Breast epithelium (tissue), 4 donors: Measurements from ENCODE around the gene PDLIM5. TPM values are rescaled to one million over a fixed set of nuclear protein-coding genes. Genes with fewer than 3 reads are reported as not detected.

ENCODE experiments used
- DNase-seq, 2 donors: peaks; one replicate each; pipeline ENCODE4 v3.0.0-alpha.2; 2019; ENCODE audit warnings: low spot score in 2 of 2
- H3K27ac ChIP-seq, 2 donors: fragments of 200-600 bp; sonication (generic) in 1 of 2; one replicate each; pipeline ENCODE4 v1.5.1; 2016 to 2019; ENCODE audit warnings: mild to moderate bottlenecking in 1 of 2
- H3K27me3 ChIP-seq, 2 donors: fragments of 200-600 bp; sonication (generic) in 1 of 2; one replicate each; pipeline versions ENCODE4 v1.5.1 to v1.6.0; 2017 to 2019; ENCODE audit warnings: control low read depth in 1 of 2, mild to moderate bottlenecking in 1 of 2
- H3K36me3 ChIP-seq: fragments of 200-600 bp; one replicate; pipeline ENCODE4 v1.5.1; 2019
- H3K4me1 ChIP-seq, 2 donors: fragments of 200-600 bp; sonication (generic); one replicate each; pipeline ENCODE4 v1.5.1; 2016 to 2019; ENCODE audit warnings: control low read depth in 1 of 2
- H3K4me3 ChIP-seq, 3 donors: fragments of 200-600 bp; sonication (generic); 1 replicate in 2 of 3; 2 replicates in 1 of 3; pipeline ENCODE4 v1.5.1; 2016 to 2019; ENCODE audit warnings: mild to moderate bottlenecking in 3 of 3, moderate library complexity in 2 of 3
- H3K9me3 ChIP-seq, 2 donors: fragments of 200-600 bp; sonication (generic) in 1 of 2; one replicate each; pipeline ENCODE4 v1.5.1; 2016 to 2019; ENCODE audit warnings: control low read depth in 1 of 2
- CTCF ChIP-seq, 3 donors: fragments of 450-650 bp; IDR thresholded peaks; one replicate each; pipeline ENCODE4 v1.5.1; 2016 to 2017; ENCODE audit warnings: antibody characterized with exemption in 3 of 3, mild to moderate bottlenecking in 3 of 3, moderate library complexity in 3 of 3
- POLR2A ChIP-seq: fragments of 450-650 bp; IDR thresholded peaks from one replicate; pipeline ENCODE4 v1.6.1; 2016; ENCODE audit warnings: antibody characterized with exemption, mild to moderate bottlenecking, moderate library complexity
- POLR2AphosphoS5 ChIP-seq, 3 donors: sonication (generic); formaldehyde crosslinking; IDR thresholded peaks; one replicate each; pipeline ENCODE4 v1.6.1; 2017; ENCODE audit warnings: antibody characterized with exemption in 3 of 3
- intact Hi-C: fragments of 100-400 bp; cut with DNase I; formaldehyde crosslinking; loops from one replicate; pipeline ENCODE4 v1.15.1; 2023; ENCODE audit warnings: low total_unique reads
- total RNA-seq, 3 donors: library from RNA; depleted of rRNA; stranded (reverse); fragments of >200 nt; gene quantifications; one replicate each; pipeline ENCODE4 v1.1.0, GENCODE V29; 2016

The PDLIM5 gene
- total RNA-seq, 3 donors from 2014 or later: 120 to 263 (median 158) TPM

GRCh38 chr4:94558392-94558904 lies 106.7 kb downstream of the PDLIM5 start:
- Histone ChIP-seq H3K4me1 (peaks cover 0 to 8% of the 10 kb centered on the region in 2 donors), H3K9me3 (no peaks in the 10 kb centered on the region), H3K27ac (no peak overlapping the region), H3K4me3 (no peak overlapping the region), H3K27me3 (no peaks in the 10 kb centered on the region), H3K36me3 (no peaks in the 10 kb centered on the region)
- intact Hi-C loops: no loop called here
- TF ChIP-seq POLR2A (no peak), POLR2AphosphoS5 (IDR thresholded peaks at IDR 0.05) (no peak), CTCF (IDR thresholded peaks at IDR 0.05) (no peak)
- no peak for DNase-seq

GRCh38 chr4:94559351-94559806 lies 107.6 kb downstream of the PDLIM5 start:
- intact Hi-C loops: no loop called here
- Histone ChIP-seq H3K36me3 (no peaks in the 10 kb centered on the region), H3K9me3 (no peaks in the 10 kb centered on the region), H3K4me3 (no peak overlapping the region), H3K27ac (peak overlapping the region; percentile 23 to 37), H3K4me1 (peaks cover 0 to 8% of the 10 kb centered on the region in 2 donors), H3K27me3 (no peaks in the 10 kb centered on the region)
- TF ChIP-seq POLR2A: no peak
- no peak for TF ChIP-seq CTCF (IDR thresholded peaks at IDR 0.05)
- TF ChIP-seq POLR2AphosphoS5 (IDR thresholded peaks at IDR 0.05): no peak
- no peak for DNase-seq

- no peaks in the 10 kb centered on the region for H3K36me3 ChIP-seq
- peak overlapping the region; percentile 11 to 59 for H3K27ac ChIP-seq
- H3K4me3 ChIP-seq: no peak overlapping the region
- DNase-seq: no peak
- peaks cover 0 to 8% of the 10 kb centered on the region in 2 donors for H3K4me1 ChIP-seq
- no peaks in the 10 kb centered on the region for H3K27me3 ChIP-seq
- TF ChIP-seq CTCF (IDR thresholded peaks at IDR 0.05) (no peak), POLR2AphosphoS5 (IDR thresholded peaks at IDR 0.05) (no peak), POLR2A (no peak)
- intact Hi-C loops: no loop called here
- H3K9me3 ChIP-seq: no peaks in the 10 kb centered on the region
These were observed 109.7 kb downstream of the PDLIM5 start for GRCh38 chr4:94561249-94562024.

GRCh38 chr4:94562285-94562684 lies 110.5 kb downstream of the PDLIM5 start:
- peaks cover 0 to 8% of the 10 kb centered on the region in 2 donors for H3K4me1 ChIP-seq
- no peaks in the 10 kb centered on the region for H3K9me3 ChIP-seq
- peak overlapping the region in 1 of 2 donors; percentile 17 for H3K27ac ChIP-seq
- H3K36me3 ChIP-seq: no peaks in the 10 kb centered on the region
- no peak for DNase-seq
- intact Hi-C loops: no loop called here
- H3K27me3 ChIP-seq: no peaks in the 10 kb centered on the region
- no peak overlapping the region for H3K4me3 ChIP-seq
- TF ChIP-seq POLR2AphosphoS5 (IDR thresholded peaks at IDR 0.05) (no peak), CTCF (IDR thresholded peaks at IDR 0.05) (no peak), POLR2A (no peak)

- intact Hi-C loops: no loop called here
- no peak overlapping the region for H3K27ac ChIP-seq
- H3K4me1 ChIP-seq: peaks cover 0 to 8% of the 10 kb centered on the region in 2 donors
- no peak for DNase-seq
- H3K9me3 ChIP-seq: no peaks in the 10 kb centered on the region
- TF ChIP-seq POLR2A (no peak), POLR2AphosphoS5 (IDR thresholded peaks at IDR 0.05) (no peak), CTCF (IDR thresholded peaks at IDR 0.05) (no peak)
- no peaks in the 10 kb centered on the region for H3K27me3 ChIP-seq
- no peak overlapping the region for H3K4me3 ChIP-seq
- no peaks in the 10 kb centered on the region for H3K36me3 ChIP-seq
These were observed 112.5 kb downstream of the PDLIM5 start for GRCh38 chr4:94564252-94564651.
